IMR-90 (cell line): ENCODE measurements around the gene PAK5. TPM values are rescaled to one million over a fixed set of nuclear protein-coding genes. Genes with fewer than 3 reads are reported as not detected.

ENCODE experiments used
- ATAC-seq: fragments of 200-7000 bp; cut with Tn5 transposase; 2 replicates; pipeline ENCODE4 v1.9.1; 2020; ENCODE audit warnings: low read depth, mild to moderate bottlenecking, moderate library complexity
- BruUV-seq: library from RNA; stranded (reverse); fragments of 400-500 nt; replicated peaks from 2 replicates; lab custom pipeline; 2021; lab: Mats Ljungman, UMichigan
- CTCF ChIA-PET: fragments of 300-600 bp; formaldehyde crosslinking; extraction: SDS; loops from one replicate; lab custom pipeline; 2021; ENCODE audit warnings: antibody characterized with exemption; lab: Yijun Ruan, JAX
- POLR2A ChIA-PET: fragments of 300-600 bp; sonication (Branson Sonifier 250); formaldehyde crosslinking; loops from one replicate; lab custom pipeline; 2022; ENCODE audit warnings: antibody characterized with exemption; ENCODE audit not compliant: unreplicated experiment; lab: Charles Lee
- DNase-seq: peaks from one replicate; pipeline ENCODE4 v3.0.0; 2013
- H2AFZ ChIP-seq: replicated peaks from 2 replicates; pipeline ENCODE3; 2013; ENCODE audit warnings: low read length, mild to moderate bottlenecking; ENCODE audit not compliant: poor library complexity
- H2AK5ac ChIP-seq: 2 replicates; pipeline ENCODE4 v1.6.1; 2013; ENCODE audit warnings: low read depth, low read length, inconsistent platforms
- H2AK9ac ChIP-seq: replicated peaks from 2 replicates; pipeline ENCODE3; 2013; ENCODE audit warnings: mild to moderate bottlenecking, low read depth, low read length, moderate library complexity; ENCODE audit not compliant: poor library complexity
- H2BK120ac ChIP-seq: 2 replicates; pipeline ENCODE4 v1.6.1; 2013; ENCODE audit warnings: low read depth, low read length, inconsistent platforms
- H2BK15ac ChIP-seq: 3 replicates; pipeline ENCODE4 v1.6.1; 2013; ENCODE audit warnings: low read depth, low read length, inconsistent platforms
- H2BK20ac ChIP-seq: 2 replicates; pipeline ENCODE4 v1.6.1; 2013; ENCODE audit warnings: low read depth, mild to moderate bottlenecking, inconsistent platforms, low read length, moderate library complexity
- H2BK5ac ChIP-seq: 2 replicates; pipeline ENCODE4 v1.6.1; 2013; ENCODE audit warnings: mild to moderate bottlenecking, low read depth, low read length, inconsistent platforms; ENCODE audit not compliant: poor library complexity, severe bottlenecking
- H3K14ac ChIP-seq: replicated peaks from 2 replicates; pipeline ENCODE4 v1.6.1; 2013; ENCODE audit warnings: low read depth, low read length, inconsistent platforms
- H3K18ac ChIP-seq: 2 replicates; pipeline ENCODE4 v1.6.1; 2013; ENCODE audit warnings: low read depth, low read length, control low read depth
- H3K23ac ChIP-seq: 2 replicates; pipeline ENCODE4 v1.6.1; 2013; ENCODE audit warnings: low read depth, low read length, inconsistent platforms
- H3K27ac ChIP-seq: 2 replicates; pipeline ENCODE4 v1.5.1; 2013; ENCODE audit warnings: mild to moderate bottlenecking, control low read depth, low read length; ENCODE audit not compliant: insufficient read depth
- H3K27me3 ChIP-seq: 2 replicates; pipeline ENCODE4 v1.6.1; 2013; ENCODE audit warnings: low read length; ENCODE audit not compliant: control insufficient read depth, insufficient read depth
- H3K36me3 ChIP-seq: 2 replicates; pipeline ENCODE4 v1.6.1; 2013; ENCODE audit warnings: low read length, mixed read lengths; ENCODE audit not compliant: control insufficient read depth, insufficient read depth
- H3K4ac ChIP-seq: 2 replicates; pipeline ENCODE4 v1.6.1; 2013; ENCODE audit warnings: low read depth, low read length, inconsistent platforms
- H3K4me1 ChIP-seq: 2 replicates; pipeline ENCODE4 v1.6.1; 2013; ENCODE audit warnings: low read length, mixed read lengths; ENCODE audit not compliant: control insufficient read depth, insufficient read depth
- H3K4me2 ChIP-seq: 2 replicates; pipeline ENCODE4 v1.6.1; 2013; ENCODE audit warnings: low read depth, mild to moderate bottlenecking, control low read depth, low read length, moderate library complexity
- H3K4me3 ChIP-seq: 2 replicates; pipeline ENCODE4 v1.5.1; 2013; ENCODE audit warnings: low read depth, mild to moderate bottlenecking, control low read depth, low read length, moderate library complexity; ENCODE audit not compliant: insufficient read depth
- H3K56ac ChIP-seq: 2 replicates; pipeline ENCODE4 v1.6.1; 2013; ENCODE audit warnings: low read length, inconsistent platforms; ENCODE audit not compliant: insufficient read depth; ENCODE audit errors: extremely low read depth
- H3K79me1 ChIP-seq, 2 experiments: 2 replicates each; pipeline ENCODE4 v1.6.1; 2013; ENCODE audit warnings: low read length in 2 of 2, inconsistent platforms in 1 of 2, low read depth in 1 of 2
- H3K9ac ChIP-seq: 2 replicates; pipeline ENCODE4 v1.6.1; 2013; ENCODE audit warnings: low read depth, low read length, control low read depth
- H3K9me1 ChIP-seq: 2 replicates; pipeline ENCODE4 v1.6.1; 2013; ENCODE audit warnings: low read length, inconsistent platforms; ENCODE audit not compliant: insufficient read depth
- H3K9me3 ChIP-seq: 2 replicates; pipeline ENCODE4 v1.6.1; 2013; ENCODE audit warnings: low read length; ENCODE audit not compliant: control insufficient read depth, insufficient read depth
- H4K20me1 ChIP-seq: 2 replicates; pipeline ENCODE4 v1.6.1; 2013; ENCODE audit warnings: low read length, inconsistent platforms; ENCODE audit not compliant: insufficient read depth
- H4K5ac ChIP-seq: 2 replicates; pipeline ENCODE4 v1.6.1; 2013; ENCODE audit warnings: mild to moderate bottlenecking, low read depth, low read length, control low read depth
- H4K8ac ChIP-seq, 2 experiments: 2 replicates each; pipeline ENCODE4 v1.6.1; 2013; ENCODE audit warnings: low read depth in 2 of 2, low read length in 2 of 2, control low read depth in 1 of 2, inconsistent platforms in 1 of 2
- H4K91ac ChIP-seq: 2 replicates; pipeline ENCODE4 v1.6.1; 2013; ENCODE audit warnings: low read depth, low read length, inconsistent platforms; ENCODE audit not compliant: insufficient read depth
- FOS ChIP-seq: fragments of 150-350 bp; IDR thresholded peaks from 2 replicates; pipeline ENCODE4 v1.6.1; 2016; ENCODE audit warnings: low read depth, low read length
- MAFK ChIP-seq: IDR thresholded peaks from 2 replicates; pipeline ENCODE4 v1.6.1; 2012; ENCODE audit warnings: low read depth, low read length, improper control_type of control experiment
- dilution Hi-C: fragments of 300-500 bp; cut with HindIII; formaldehyde crosslinking; loops from one replicate; pipeline ENCODE4 v1.14.3; 2018; ENCODE audit warnings: low sequenced_read_pairs; ENCODE audit not compliant: unreplicated experiment
- in situ Hi-C: fragments of 300-500 bp; cut with MboI; formaldehyde crosslinking; loops from 3 replicates; pipeline ENCODE4 v1.14.3; 2019; ENCODE audit warnings: low sequenced_read_pairs, inconsistent platforms, mixed read lengths
- intact Hi-C: fragments of 100-400 bp; cut with micrococcal nuclease; formaldehyde crosslinking; loops from 2 replicates; pipeline ENCODE4 v1.10.0; 2022
- polyA plus RNA-seq, 3 experiments: library from polyadenylated mRNA; depleted of rRNA; stranded (reverse); fragments of >200 nt; gene quantifications; 2 replicates each; pipeline ENCODE4 v1.2.3, GENCODE V29; 2012; ENCODE audit warnings: low replicate concordance in 1 of 3
- total RNA-seq: library from RNA; depleted of rRNA; stranded (reverse); fragments of >200 nt; gene quantifications from 2 replicates; pipeline ENCODE4 v1.2.3, GENCODE V29; 2012

Gene PAK5
- total and polyA plus RNA-seq, 2 of the 4 experiments (the other 2 are of a cell fraction): not detected

DNA sequence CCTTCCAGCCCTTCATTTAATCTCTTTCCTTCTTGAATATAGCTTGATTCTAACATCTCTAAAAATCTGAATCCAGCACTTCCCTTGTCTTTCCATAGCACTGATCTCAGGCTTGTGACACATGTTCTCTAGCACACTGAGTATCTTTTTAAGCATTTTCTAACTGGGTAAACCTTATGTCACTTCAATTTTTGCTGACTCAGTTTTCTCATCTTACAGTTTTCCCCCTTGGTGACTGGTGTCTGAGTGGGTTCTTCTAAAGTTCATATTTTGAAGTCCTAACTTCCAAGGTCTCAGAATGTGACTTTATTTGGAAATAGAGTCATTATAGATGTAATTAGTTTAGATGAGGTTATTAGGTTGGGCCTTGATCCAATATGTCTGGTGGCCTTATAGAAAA, 153.9 kb downstream of the PAK5 start:
- no peak overlapping the region for H3K18ac ChIP-seq
- POLR2A ChIA-PET: no interaction called here
- no peak overlapping the region for H2AK5ac ChIP-seq
- H3K36me3 ChIP-seq: no peaks in the 10 kb centered on the region
- H2AK9ac ChIP-seq: no peak overlapping the region
- H3K4ac ChIP-seq: no peak overlapping the region
- no peak overlapping the region for H3K56ac ChIP-seq
- BruUV-seq: no TSS peak
- in situ Hi-C loops: no loop called here
- no peaks in the 10 kb centered on the region for H3K9me1 ChIP-seq
- H3K14ac ChIP-seq: no peak overlapping the region
- no peak overlapping the region for H4K5ac ChIP-seq
- no peak overlapping the region for H2BK120ac ChIP-seq
- no peak overlapping the region for H4K91ac ChIP-seq
- no peaks in the 10 kb centered on the region for H3K9me3 ChIP-seq
- DNase-seq (no peak), ATAC-seq (no peak)
- no peak overlapping the region for H4K8ac ChIP-seq
- no peak overlapping the region for H2AFZ ChIP-seq
- TF ChIP-seq MAFK (peak; percentile 96), FOS (no peak)
- intact Hi-C loops: no loop called here
- H3K4me1 ChIP-seq: no peaks in the 10 kb centered on the region
- no peak overlapping the region for H3K4me3 ChIP-seq
- H2BK20ac ChIP-seq: no peak overlapping the region
- no peak overlapping the region for H2BK15ac ChIP-seq
- H3K9ac ChIP-seq: no peak overlapping the region
- H3K4me2 ChIP-seq: no peak overlapping the region
- CTCF ChIA-PET: no interaction called here
- no peaks in the 10 kb centered on the region for H3K27me3 ChIP-seq
- dilution Hi-C loops: no loop called here
- no peaks in the 10 kb centered on the region for H4K20me1 ChIP-seq
- H3K27ac ChIP-seq: no peak overlapping the region
- no peaks in the 10 kb centered on the region for H3K79me1 ChIP-seq
- H2BK5ac ChIP-seq: no peak overlapping the region
- no peak overlapping the region for H3K23ac ChIP-seq
